Stimulated activated CD4-positive, alpha-beta T cell treated with anti-CD3 and anti-CD28 coated beads, Interleukin-2, amount 100 ng/mL, for 48 hours (primary cell): ENCODE results near the gene IFITM1.

Experiments used
- DNase-seq, 2 donors: peaks; one replicate each; pipeline ENCODE4 v3.0.0-alpha.2; 2020

Gene IFITM1

DNA sequence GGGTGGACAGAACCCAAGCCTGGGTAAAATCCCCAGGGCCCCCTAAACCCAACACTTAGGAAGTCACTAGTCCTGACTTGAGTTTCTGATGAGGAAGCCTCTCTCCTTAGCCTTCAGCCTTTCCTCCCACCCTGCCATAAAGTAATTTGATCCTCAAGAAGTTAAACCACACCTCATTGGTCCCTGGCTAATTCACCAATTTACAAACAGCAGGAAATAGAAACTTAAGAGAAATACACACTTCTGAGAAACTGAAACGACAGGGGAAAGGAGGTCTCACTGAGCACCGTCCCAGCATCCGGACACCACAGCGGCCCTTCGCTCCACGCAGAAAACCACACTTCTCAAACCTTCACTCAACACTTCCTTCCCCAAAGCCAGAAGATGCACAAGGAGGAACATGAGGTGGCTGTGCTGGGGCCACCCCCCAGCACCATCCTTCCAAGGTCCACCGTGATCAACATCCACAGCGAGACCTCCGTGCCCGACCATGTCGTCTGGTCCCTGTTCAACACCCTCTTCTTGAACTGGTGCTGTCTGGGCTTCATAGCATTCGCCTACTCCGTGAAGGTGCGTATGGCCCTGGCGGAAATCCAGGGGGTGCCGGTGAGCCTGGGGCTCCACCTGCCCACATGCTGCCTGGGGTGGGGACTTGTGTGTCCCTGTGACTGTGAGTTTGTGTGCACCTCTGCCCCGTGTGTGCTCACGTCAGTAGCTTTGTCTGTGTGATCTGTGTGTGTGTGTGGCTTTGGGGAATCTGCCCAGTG is at the start of gene IFITM1:
Gene IFITM1 (plus strand): TSS at position 254 of the 767 bp plus-strand sequence. CDS start 131 bp downstream, at position 385.
- no peak for DNase-seq

DNA sequence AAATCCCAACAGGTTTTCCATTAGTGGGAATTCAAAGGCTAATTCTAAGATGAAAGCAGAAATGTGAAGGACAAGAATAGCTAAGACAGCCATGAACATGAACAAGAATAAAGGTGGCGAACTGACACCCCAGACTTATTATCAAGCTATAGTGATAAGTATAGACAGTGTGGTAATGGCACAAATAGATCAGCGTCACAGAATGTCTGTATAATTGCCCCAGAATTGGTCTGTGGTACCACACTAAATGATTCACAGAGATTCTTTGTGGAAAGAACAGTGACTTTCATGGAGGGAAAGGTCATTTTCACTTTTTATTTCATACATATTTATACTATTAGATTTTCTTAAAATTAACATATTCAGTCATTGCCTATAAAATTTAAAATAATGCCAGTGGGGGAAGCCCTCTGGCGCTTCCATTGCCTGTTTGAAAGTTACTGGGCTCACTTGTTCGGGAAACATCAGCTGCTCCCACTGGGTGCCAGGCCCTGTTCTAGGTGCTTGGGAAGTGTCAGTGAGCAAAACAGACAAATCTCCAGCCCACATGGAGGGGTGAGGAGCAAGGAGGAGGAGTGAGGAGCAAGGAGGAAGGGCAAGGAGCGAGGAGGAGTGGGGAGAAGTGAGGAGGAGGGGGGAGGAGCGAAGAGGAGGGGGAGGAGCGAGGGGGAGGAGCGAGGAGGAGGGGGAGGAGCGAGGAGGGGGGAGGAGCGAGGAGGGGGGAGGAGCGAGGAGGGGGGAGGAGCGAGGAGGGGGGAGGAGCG is 47.0 kb upstream of the IFITM1 start:
- DNase-seq = peak in 1 of 2 donors; percentile 19

DNA sequence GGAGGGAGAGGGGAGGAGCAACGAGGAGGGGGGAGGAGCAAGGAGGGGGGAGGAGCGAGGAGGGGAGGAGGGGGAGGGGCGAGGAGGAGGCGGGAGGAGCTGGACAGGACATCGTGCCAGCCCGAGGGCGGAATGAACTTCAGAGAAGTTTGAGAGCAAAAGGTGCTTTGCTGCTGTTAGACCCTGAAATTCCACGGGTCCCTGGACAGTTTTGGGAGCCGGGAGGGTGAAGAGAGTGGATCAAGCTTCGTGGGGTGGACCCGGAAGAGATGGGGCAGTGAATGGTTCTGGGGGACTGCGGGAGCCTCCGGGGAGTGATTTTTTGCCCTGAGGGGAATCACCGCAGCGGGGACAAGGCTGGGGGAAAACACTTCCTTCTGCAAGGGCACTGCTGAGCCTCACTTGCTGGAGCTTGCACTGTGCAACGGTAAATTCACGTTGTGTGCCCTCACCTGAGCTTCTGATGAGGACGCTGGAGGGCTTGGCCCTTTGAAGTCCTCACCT is 46.3 kb upstream of the IFITM1 start:
- DNase-seq = peak in 1 of 2 donors; percentile 39

DNA sequence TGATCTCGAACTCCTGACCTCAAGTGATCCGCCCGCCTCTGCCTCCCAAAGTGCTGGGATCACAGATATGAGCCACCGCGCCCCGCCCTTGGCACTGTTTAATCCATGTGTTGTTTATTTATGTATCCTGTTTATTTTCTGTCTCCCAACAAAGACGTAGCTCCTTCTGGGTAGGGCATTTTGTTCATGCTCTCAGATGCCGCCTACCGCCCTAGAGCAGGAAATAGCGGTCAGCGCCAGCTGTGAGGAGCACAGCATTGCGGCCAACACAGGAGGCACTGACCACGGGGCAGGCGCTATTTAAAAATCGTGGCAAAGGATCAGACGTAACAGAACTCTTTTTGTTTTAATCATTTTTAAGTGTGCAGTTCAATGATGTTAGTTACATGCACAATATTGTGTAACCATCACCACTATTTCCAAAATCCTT is 45.1 kb upstream of the IFITM1 start:
- peak in 1 of 2 donors; percentile 27 for DNase-seq

DNA sequence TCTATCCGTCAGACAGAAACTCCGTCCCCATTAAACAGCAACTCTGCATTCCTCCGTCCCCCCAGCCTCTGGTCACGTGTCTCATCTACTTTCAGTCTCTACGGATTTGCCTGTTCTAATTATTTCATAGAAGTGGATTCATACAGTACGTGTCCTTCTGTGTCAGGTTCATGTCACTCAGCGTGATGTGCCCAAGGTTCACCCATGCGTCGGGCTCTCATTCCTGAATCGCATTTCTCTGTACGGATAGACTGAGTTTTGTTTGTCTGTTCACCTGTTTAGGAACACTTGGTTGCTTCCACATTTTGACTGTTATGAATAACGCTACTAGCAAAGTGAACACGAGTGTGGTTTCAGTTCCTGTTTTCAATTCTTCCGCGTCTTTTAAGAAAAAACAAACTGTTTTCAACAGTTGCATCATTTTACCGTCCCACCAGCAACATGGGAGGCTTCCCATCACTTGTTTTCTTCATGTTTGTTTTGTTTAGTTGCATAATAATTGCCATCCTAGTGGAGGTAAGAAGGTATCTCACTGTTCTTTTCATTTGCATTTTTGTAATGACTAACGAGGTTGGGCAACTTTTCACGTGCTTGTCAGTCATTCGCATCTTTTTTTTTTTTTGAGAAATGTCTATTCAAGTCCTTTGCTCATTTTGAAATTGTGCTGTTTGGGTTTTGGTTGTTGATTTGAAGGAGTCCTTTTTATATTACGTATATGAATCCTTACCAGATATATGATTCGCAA is 44.5 kb upstream of the IFITM1 start:
- DNase-seq = peak in 1 of 2 donors; percentile 41

DNA sequence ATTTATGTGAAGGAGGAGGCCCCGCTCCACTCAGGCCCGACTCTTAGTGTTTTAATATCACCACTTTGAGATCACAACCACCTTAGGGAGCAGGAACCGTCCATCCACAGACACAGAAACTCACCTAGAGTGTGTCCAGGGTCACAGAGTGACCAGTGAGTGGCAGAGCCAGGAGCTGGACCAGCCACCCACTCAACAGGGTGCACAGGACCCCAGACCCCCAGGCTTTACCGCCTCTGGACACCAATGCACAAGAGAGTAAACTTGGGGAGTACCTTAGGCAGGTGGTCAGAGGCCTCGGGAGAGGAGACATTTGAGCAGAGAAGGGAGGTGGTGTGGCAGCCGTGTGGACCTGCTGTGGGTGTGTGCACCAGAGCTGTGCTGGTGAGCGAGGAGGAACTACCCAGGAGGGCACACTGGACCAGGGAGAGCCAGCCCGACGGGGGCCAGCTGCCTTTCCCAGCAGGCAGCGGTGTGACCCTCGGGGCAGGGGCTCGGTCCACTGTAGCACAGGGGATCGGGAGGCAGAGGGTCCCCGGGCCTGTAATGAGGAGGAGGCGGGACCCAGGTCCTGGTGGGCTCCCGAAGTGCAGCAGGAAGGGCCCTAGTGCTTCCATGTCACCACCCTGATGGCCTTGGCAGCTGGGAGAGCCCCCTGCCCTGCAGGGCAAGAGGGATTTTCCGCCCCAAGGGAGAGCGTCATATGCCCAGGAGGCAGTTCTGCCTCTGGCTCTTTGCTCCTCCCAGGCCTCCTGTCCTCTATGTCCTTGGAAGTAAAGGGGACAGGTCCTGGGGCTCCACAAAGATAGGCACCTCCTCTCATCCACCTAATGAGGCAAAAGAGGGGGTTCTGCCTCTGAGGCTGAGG is 43.2 kb upstream of the IFITM1 start:
- no peak for DNase-seq

DNA sequence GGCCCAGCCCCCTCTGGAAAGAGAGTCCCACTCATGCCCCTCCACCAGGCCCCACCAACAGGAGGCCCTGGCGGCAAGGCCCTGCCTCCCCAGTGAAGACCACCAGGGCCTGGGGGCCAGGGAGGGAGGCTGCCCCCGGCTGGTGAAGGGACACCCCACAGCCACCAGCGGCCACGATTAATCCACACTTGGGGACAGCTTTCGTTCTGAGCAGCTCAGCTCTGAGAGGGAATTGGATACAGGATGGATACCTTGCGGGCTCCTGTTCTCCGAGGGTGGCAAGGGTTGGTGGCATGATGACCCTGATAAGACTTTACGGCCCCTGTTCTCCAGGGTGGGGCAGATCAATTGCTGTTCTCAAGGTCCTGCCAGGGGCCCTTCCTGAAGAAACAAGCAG is 42.5 kb upstream of the IFITM1 start:
- no peak for DNase-seq

DNA sequence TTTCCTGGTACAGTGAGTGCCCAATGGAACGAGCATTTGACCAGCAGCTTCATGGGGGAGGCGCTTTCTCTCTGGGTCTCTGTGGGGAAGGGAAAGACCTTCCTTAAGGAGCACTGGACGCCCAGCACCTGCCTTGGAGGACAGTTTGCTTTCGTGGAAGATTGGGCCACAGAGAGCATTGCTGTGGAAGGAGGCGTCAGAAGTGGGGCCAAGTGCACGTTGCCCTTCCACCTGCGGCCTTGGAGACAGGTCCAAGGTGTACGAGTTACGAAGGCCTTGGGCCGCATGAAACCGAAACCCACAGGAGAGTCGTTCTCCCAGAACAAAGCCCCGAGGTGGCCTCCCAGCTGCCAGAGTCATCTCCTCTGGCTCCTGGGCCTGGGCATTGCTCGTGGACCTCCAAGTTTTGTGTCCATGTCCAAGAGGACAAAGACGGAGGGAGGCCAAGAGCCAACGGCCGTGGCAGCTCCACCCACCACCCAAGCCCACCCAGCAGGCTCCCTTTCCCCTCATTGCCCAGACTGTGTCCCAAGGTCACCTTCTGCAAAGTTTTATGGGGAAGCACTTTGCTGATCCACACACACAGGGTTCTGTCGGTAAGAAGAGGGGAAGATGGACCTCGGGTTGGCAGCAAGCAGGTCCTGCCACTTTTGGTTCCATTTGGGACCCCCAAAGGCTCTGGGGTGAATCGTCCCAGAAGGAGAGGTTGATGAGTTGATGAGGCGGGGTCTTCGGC is 41.5 kb upstream of the IFITM1 start:
- DNase-seq = no peak

DNA sequence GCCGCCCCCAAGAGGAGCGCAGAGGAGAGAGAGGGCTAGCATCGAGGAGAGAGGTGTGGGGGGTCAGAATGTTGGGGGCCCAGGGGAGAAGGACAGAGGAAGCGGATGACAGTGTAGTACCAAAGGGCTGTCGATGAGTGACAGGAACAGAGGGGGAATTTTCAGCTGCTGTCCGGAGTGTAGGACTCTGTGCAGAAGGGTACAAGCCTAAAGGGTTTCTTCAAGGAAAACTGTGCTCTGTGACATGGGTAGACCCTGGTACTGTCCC is 41.0 kb upstream of the IFITM1 start:
- no peak for DNase-seq

DNA sequence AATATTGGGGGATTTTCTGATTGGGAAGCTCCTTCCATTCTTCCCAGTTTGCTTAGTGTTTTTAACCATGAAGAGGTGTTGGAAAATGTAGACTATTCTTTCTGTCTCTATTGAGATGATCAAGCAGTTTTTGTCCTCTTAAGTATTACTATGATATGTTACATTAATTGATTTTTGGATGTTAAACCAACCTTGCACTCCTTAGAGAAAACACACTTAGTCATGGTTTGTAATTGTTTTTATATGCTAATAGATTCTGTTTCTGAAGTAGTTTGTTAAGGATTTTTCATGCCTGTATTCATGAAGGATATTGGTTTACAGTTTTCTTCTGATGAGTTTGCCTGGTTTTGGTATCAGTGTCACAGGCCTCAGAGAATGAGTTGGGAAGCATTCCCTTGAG is 37.6 kb upstream of the IFITM1 start:
- DNase-seq = no peak

DNA sequence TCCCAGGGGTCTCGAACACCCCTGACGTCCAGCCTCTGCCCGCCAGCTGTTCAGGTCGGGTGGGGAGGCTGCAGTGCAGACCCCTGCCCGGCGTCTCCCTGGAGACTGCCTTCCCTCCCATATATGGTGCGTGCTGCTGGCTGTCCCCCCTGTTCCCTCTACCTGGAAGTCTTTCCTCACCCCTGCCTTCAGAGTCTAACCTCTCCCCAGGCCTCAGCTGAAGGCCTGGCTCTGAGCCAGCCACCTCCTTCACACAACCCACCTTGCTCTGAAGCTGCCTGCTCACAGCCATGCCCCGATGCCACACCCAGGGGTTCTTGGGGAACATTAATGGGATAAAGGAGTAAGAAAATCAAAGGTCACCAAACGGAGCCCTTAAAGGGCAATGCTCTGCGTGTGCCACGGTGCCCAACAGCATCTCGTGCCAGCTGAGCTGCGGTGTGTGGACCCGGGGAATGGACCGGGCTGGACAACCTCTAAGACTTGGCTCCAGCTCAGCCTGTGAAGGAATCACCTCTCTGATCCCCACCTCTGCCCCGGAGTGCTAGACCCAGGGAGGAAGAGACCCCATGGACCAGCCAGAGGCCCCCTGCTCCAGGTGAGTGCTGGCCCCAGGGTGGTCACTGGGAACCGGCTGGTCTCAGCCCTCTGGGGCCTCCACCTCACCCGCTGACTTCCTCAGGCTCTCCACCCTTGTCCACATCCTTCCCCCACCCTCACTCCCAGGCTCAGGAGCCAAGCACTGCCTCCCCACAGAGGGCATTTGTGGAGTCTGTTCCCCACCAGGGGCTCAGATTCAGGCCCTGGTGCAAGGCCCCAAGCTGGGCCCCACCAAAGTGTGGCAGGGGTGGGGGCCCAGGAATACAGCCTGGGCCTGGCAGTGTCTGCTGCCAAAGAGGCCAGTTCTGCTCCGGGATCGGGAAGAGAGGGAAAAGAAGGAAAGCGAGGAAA is 35.6 kb upstream of the IFITM1 start, which contains the start of gene NLRP6:
Gene NLRP6 (plus strand): TSS at position 407 of the 951 bp plus-strand sequence. CDS start 163 bp downstream, at position 570.
- no peak for DNase-seq

DNA sequence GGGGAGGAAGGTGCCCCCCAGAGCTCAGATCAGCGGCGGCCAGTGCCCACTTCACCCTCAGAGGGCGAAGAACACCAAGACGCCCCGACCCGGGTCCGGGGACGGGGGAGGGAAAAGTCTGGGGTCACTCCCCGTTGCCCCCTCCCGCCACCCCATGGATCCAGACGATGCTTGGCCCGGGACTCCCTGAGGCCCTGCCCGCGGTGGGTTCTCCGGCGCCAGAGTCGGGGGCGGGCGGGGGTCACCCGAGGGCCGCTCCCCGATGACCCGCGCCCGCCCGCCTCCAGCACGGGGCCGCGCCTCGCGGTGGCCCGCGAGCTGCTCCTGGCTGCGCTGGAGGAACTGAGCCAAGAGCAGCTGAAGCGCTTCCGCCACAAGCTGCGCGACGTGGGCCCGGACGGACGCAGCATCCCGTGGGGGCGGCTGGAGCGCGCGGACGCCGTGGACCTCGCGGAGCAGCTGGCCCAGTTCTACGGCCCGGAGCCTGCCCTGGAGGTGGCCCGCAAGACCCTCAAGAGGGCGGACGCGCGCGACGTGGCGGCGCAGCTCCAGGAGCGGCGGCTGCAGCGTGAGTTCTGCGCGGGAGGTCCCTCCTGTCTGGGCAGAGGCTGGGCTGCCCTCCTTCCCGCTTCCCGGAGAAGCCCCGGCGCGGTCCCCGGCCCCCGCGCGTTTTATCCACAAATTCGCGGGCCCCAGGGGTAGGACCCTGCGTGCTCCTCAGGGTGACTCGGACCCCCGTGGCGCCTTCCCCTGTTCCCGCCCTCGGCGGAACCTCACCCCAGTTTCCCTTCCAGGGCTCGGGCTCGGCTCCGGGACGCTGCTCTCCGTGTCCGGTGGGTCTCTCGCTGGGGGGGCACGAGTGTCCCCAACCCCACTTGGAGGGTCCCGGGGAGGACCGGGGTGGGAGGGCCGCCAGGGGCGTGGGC is 34.5 kb upstream of the IFITM1 start:
- no peak for DNase-seq

DNA sequence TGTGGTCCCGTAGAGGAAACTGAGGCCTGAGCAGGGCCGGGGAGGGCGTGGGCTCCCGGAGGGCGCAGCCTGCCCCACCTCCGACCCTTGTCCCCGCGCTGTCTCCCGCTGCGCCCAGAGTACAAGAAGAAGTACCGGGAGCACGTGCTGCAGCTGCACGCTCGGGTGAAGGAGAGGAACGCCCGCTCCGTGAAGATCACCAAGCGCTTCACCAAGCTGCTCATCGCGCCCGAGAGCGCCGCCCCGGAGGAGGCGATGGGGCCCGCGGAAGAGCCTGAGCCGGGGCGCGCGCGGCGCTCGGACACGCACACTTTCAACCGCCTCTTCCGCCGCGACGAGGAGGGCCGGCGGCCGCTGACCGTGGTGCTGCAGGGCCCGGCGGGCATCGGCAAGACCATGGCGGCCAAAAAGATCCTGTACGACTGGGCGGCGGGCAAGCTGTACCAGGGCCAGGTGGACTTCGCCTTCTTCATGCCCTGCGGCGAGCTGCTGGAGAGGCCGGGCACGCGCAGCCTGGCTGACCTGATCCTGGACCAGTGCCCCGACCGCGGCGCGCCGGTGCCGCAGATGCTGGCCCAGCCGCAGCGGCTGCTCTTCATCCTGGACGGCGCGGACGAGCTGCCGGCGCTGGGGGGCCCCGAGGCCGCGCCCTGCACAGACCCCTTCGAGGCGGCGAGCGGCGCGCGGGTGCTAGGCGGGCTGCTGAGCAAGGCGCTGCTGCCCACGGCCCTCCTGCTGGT is 33.7 kb upstream of the IFITM1 start:
- peak in 1 of 2 donors; percentile 22 for DNase-seq

DNA sequence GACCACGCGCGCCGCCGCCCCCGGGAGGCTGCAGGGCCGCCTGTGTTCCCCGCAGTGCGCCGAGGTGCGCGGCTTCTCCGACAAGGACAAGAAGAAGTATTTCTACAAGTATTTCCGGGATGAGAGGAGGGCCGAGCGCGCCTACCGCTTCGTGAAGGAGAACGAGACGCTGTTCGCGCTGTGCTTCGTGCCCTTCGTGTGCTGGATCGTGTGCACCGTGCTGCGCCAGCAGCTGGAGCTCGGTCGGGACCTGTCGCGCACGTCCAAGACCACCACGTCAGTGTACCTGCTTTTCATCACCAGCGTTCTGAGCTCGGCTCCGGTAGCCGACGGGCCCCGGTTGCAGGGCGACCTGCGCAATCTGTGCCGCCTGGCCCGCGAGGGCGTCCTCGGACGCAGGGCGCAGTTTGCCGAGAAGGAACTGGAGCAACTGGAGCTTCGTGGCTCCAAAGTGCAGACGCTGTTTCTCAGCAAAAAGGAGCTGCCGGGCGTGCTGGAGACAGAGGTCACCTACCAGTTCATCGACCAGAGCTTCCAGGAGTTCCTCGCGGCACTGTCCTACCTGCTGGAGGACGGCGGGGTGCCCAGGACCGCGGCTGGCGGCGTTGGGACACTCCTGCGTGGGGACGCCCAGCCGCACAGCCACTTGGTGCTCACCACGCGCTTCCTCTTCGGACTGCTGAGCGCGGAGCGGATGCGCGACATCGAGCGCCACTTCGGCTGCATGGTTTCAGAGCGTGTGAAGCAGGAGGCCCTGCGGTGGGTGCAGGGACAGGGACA is 32.9 kb upstream of the IFITM1 start:
- DNase-seq = no peak

DNA sequence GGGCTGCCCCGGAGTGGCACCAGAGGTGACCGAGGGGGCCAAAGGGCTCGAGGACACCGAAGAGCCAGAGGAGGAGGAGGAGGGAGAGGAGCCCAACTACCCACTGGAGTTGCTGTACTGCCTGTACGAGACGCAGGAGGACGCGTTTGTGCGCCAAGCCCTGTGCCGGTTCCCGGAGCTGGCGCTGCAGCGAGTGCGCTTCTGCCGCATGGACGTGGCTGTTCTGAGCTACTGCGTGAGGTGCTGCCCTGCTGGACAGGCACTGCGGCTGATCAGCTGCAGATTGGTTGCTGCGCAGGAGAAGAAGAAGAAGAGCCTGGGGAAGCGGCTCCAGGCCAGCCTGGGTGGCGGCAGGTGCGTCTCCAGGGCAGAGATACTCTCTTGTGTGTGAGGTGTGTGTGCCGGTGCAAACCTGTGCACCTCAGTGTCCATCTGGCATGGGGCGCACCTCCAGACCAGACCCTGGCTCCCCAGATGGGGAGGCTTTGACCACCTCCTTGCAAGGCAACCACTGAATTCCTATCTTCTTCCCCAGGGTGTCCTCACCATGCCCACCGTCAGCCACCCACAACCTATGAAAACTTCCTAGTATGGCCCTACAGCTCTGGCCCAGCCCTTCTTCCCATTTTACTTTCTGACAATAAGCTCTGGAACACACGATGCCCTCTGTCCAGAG is 32.2 kb upstream of the IFITM1 start:
- DNase-seq = no peak

DNA sequence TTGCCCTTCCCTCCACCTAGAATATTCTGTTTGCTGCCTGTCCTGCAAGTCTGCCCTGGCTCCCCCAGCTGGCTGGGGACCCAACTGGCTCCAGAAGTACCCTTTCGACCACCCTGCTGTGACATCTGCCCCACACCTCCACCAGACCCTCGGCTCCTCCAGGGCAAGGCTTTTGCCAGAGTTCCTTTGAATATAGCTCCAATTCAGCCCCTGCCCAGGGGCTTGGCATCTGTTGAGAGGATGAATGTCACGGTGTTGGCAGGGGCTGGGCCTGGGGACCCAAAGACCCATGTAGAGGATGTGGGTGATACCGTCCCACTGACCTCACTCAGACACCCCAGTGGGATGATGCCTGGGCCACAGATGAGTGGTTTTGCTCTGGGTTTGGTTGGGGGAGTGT is 31.7 kb upstream of the IFITM1 start:
- DNase-seq = no peak
